ENCODE data around the gene SLC27A4. TPM values are rescaled to one million over a fixed set of nuclear protein-coding genes. Genes with fewer than 3 reads are reported as not detected.

Gene SLC27A4
- total and polyA plus RNA-seq, 2 of the 13 experiments (the other 11 are each of a cell fraction or from before 2014, with no cell fraction given): 10.6 to 18.8 TPM

DNA sequence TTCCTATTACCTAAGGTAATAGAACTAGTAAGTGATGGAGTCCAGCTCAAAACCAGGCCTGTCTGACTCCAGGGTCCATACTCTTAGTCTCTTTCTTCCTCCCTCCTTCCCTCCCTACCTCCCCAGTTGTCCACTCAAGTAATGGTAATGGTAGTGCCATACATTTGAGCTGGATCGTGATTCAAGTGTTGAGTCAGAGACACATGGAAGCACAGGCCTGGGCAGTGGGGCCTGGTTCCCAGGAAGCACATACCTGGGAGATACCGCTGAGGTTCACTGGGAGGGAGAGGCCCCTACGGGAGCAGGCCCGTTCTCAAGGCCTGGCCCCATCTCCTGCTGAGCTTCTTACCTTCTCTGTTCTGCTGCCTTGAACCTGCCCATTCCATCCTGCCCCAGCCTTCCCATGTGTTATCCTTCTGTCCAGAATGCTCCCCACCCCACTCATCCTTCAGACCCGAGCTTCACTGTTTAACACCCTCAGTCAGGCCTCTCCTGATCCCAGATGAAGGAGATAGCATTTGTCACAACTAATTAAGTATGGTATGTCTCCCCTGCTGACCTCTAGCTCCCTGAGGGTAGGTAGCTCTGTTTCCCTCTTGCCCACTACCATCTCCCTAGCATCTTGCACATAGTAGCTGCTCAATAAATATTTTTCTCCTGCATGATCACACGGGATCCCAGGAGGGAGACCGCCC is 44.6 kb downstream of the SLC27A4 start:
- H3K27ac ChIP-seq (ENCODE audit: extremely low read length, insufficient read depth, low read length): no peak overlapping the region
- H3K9me3 ChIP-seq (ENCODE audit: low read length): no peaks in the 10 kb centered on the region
- in situ Hi-C loops (cut with HindIII; ENCODE audit: extremely low pct_ligation_motif_present, low pct_unique_long_range_greater_than_20kb) (no loop called here), intact Hi-C loops (cut with micrococcal nuclease; ENCODE audit: unreplicated experiment) (no loop called here)
- no TSS peak for BruUV-seq (replicated peaks)
- ChIA-PET CTCF (ENCODE audit: low intra/inter-chr PET ratio, low total read pairs) (no interaction called here), POLR2A (no interaction called here)
- no peak for DNase-seq (ENCODE audit: low spot score)
- peaks cover 26 to 64% of the 10 kb centered on the region in 2 experiments for H3K36me3 ChIP-seq (replicated peaks in 1 of 2; ENCODE audit: control insufficient read depth in 1 of 2, insufficient read depth in 2 of 2, low read length in 2 of 2)
- no peaks in the 10 kb centered on the region for H3K27me3 ChIP-seq (ENCODE audit: control insufficient read depth in 1 of 2, insufficient read depth in 2 of 2, low read length in 2 of 2)
- ATAC-seq: no peak
- H2AFZ ChIP-seq (ENCODE audit: low read length): no peak overlapping the region
- no peak for FAIRE-seq
- 95% methylated on average over 7 of the region's 7 CpGs for WGBS (ENCODE audit: low lambda C conversion rate)
- H3K79me2 ChIP-seq (ENCODE audit: insufficient read depth, low read length): no peaks in the 10 kb centered on the region
- H3K4me2 ChIP-seq (ENCODE audit: low read depth, low read length): no peak overlapping the region
- no peaks in the 10 kb centered on the region for H3K4me1 ChIP-seq (ENCODE audit: insufficient read depth, low read length)
- no peak overlapping the region for H3K9ac ChIP-seq (ENCODE audit: insufficient read depth, low read depth, low read length)
- TF ChIP-seq ATF1 (CRISPR knock-in tag; IDR thresholded peaks at IDR 0.05): no peak
- TF ChIP-seq ZNF614 (CRISPR knock-in tag; IDR thresholded peaks at IDR 0.05; ENCODE audit: borderline replicate concordance): no peak
- TF ChIP-seq MAX (IDR thresholded peaks at IDR 0.05): no peak
- TF ChIP-seq, protein P1, sequence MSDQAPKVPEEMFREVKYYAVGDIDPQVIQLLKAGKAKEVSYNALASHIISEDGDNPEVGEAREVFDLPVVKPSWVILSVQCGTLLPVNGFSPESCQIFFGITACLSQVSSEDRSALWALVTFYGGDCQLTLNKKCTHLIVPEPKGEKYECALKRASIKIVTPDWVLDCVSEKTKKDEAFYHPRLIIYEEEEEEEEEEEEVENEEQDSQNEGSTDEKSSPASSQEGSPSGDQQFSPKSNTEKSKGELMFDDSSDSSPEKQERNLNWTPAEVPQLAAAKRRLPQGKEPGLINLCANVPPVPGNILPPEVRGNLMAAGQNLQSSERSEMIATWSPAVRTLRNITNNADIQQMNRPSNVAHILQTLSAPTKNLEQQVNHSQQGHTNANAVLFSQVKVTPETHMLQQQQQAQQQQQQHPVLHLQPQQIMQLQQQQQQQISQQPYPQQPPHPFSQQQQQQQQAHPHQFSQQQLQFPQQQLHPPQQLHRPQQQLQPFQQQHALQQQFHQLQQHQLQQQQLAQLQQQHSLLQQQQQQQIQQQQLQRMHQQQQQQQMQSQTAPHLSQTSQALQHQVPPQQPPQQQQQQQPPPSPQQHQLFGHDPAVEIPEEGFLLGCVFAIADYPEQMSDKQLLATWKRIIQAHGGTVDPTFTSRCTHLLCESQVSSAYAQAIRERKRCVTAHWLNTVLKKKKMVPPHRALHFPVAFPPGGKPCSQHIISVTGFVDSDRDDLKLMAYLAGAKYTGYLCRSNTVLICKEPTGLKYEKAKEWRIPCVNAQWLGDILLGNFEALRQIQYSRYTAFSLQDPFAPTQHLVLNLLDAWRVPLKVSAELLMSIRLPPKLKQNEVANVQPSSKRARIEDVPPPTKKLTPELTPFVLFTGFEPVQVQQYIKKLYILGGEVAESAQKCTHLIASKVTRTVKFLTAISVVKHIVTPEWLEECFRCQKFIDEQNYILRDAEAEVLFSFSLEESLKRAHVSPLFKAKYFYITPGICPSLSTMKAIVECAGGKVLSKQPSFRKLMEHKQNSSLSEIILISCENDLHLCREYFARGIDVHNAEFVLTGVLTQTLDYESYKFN (CRISPR knock-in tag; conservative IDR thresholded peaks at IDR 0.05): no peak
- TF ChIP-seq SIX1 (CRISPR knock-in tag; IDR thresholded peaks at IDR 0.05; ENCODE audit: borderline replicate concordance): no peak
- no peak for TF ChIP-seq ZEB1 (IDR thresholded peaks at IDR 0.05; ENCODE audit: insufficient replicate concordance, low read depth)
- TF ChIP-seq CBX1 (IDR thresholded peaks at IDR 0.05; ENCODE audit: low read depth): no peak
- no peak for TF ChIP-seq CAMTA2 (CRISPR knock-in tag; IDR thresholded peaks at IDR 0.05; ENCODE audit: borderline replicate concordance)
- TF ChIP-seq ZFP36 (IDR thresholded peaks at IDR 0.05; ENCODE audit: borderline replicate concordance, low read depth, low read length, partially characterized antibody): no peak
- no peak for TF ChIP-seq ZNF549 (CRISPR knock-in tag; IDR thresholded peaks at IDR 0.05)
- TF ChIP-seq MATR3 (CRISPR knock-in tag; IDR thresholded peaks at IDR 0.05): no peak
- H4K20me1 ChIP-seq (ENCODE audit: insufficient read depth, low read length): no peaks in the 10 kb centered on the region; the same call in 1 of the 2 replicates
- no peak overlapping the region for H3K4me3 ChIP-seq (replicated peaks in 1 of 3; ENCODE audit: insufficient read depth in 1 of 3, low read depth in 2 of 3, low read length in 3 of 3)
